Adrenal gland (tissue), 5 donors: ENCODE measurements around the gene EPHB6.

Source experiments
- POLR2A ChIP-seq, 2 donors: fragments of 450-650 bp; IDR thresholded peaks; one replicate each; pipeline ENCODE4 v1.6.1; 2017; ENCODE audit warnings: antibody characterized with exemption in 2 of 2, mild to moderate bottlenecking in 2 of 2, moderate library complexity in 1 of 2
- TF ChIP-seq, protein P1 (sequence below), 6 experiments: fragments of 450-650 bp in 4 of 6; fragments of 200-600 bp in 2 of 6; sonication (generic) in 1 of 6; IDR thresholded peaks; 1 replicate in 5 of 6; 2 replicates in 1 of 6; pipeline versions ENCODE4 v1.5.1 to v1.8.0; 2016 to 2021; ENCODE audit warnings: antibody characterized with exemption in 6 of 6, mild to moderate bottlenecking in 2 of 6, moderate library complexity in 1 of 6
- donor health status: DM: no; HTN: no; CAD: no.

DNA sequence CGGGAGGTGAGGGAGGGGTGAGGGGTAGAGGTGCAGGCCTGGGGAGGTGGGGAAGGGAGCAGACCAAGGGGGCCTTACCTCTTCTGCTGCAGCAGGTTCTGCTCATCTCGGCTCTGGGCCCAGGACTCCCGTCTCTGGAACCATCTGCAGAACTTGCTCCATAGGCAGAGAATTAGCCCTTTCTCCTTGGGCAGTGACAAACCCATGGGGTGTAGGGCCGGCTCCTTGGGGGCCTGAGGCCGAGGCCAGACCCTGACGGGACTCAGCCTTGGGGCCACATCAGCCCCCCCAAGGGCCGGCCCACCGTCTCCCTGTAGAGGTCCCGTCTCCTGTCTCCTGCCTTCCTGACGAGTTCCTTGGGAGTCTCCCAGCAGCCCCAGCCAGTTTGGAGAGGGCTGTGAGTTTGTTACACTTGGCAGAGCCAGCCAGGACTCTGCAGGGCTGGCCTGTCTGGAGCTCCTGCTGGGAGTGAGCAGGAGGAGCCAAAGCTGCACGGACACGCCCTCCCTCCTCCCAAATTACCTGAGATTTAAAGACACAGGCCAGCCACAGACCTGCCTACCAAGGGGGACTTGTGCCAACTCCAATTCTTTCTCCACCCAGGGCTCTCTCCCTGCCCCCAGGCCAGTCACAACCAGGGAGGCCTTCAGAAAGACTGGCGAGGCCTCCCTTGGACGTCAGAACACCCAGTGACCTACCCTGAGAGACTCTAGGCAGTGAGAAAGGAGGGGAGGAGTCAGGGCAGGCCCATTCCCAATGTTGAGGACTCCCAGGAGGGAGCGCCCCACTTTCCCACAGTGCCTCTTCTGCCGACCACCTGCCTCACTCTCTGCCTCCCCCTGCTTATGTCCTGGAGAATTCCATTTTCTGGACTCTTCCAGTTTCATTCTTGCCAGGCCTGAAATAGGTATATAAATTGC lies 30.7 kb downstream of the EPHB6 start, which contains the start of gene TRPV6:
- TF ChIP-seq POLR2A (IDR thresholded peaks at IDR 0.05) = no peak
- TF ChIP-seq, protein P1, sequence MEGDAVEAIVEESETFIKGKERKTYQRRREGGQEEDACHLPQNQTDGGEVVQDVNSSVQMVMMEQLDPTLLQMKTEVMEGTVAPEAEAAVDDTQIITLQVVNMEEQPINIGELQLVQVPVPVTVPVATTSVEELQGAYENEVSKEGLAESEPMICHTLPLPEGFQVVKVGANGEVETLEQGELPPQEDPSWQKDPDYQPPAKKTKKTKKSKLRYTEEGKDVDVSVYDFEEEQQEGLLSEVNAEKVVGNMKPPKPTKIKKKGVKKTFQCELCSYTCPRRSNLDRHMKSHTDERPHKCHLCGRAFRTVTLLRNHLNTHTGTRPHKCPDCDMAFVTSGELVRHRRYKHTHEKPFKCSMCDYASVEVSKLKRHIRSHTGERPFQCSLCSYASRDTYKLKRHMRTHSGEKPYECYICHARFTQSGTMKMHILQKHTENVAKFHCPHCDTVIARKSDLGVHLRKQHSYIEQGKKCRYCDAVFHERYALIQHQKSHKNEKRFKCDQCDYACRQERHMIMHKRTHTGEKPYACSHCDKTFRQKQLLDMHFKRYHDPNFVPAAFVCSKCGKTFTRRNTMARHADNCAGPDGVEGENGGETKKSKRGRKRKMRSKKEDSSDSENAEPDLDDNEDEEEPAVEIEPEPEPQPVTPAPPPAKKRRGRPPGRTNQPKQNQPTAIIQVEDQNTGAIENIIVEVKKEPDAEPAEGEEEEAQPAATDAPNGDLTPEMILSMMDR (IDR thresholded peaks at IDR 0.05) = no peak
